Esophagus (tissue), 2 donors: ENCODE measurements around the gene DUXA. TPM values are rescaled to one million over a fixed set of nuclear protein-coding genes. Genes with fewer than 3 reads are reported as not detected.
A peak's percentile ranks its signal among the peaks of the same experiment; 100 is the strongest.
"Not testable (repeated sequence)": the region's sequence is repeated elsewhere in the genome, so short reads cannot be mapped to it uniquely, and the experiment has no call there.

Source experiments
- H3K27ac ChIP-seq, 2 donors: one replicate each; pipeline ENCODE4 v1.5.1; 2013; ENCODE audit warnings: low read depth in 2 of 2, mild to moderate bottlenecking in 2 of 2, inconsistent platforms in 1 of 2, low read length in 1 of 2, moderate library complexity in 1 of 2
- H3K27me3 ChIP-seq, 2 donors: one replicate each; pipeline ENCODE4 v1.6.1; 2013; ENCODE audit warnings: low read length in 2 of 2, control low read depth in 1 of 2, mild to moderate bottlenecking in 1 of 2; ENCODE audit not compliant: insufficient read depth in 2 of 2, control insufficient read depth in 1 of 2
- H3K36me3 ChIP-seq, 2 donors: one replicate each; pipeline ENCODE4 v1.6.1; 2013; ENCODE audit warnings: low read length in 1 of 2; ENCODE audit not compliant: control insufficient read depth in 2 of 2, insufficient read depth in 2 of 2
- H3K4me1 ChIP-seq, 2 donors: one replicate each; pipeline ENCODE4 v1.6.1; 2013; ENCODE audit warnings: low read length in 1 of 2; ENCODE audit not compliant: control insufficient read depth in 2 of 2, insufficient read depth in 2 of 2
- H3K4me3 ChIP-seq, 2 donors: one replicate each; pipeline ENCODE4 v1.5.1; 2013; ENCODE audit warnings: low read length in 2 of 2, mild to moderate bottlenecking in 2 of 2, low read depth in 1 of 2, moderate library complexity in 1 of 2
- H3K9me3 ChIP-seq, 2 donors: one replicate each; pipeline ENCODE4 v1.6.1; 2013; ENCODE audit warnings: mild to moderate bottlenecking in 2 of 2, low read depth in 1 of 2, low read length in 1 of 2, moderate library complexity in 1 of 2; ENCODE audit not compliant: control insufficient read depth in 2 of 2, insufficient read depth in 1 of 2
- WGBS, 2 donors: extraction: QIAGEN DNeasy Blood & Tissue Kit; methylation state at CpG; one replicate each; pipeline ENCODE4 v1.1.7; 2013; 5-methylcytosine and 5-hydroxymethylcytosine counted together
- polyA plus RNA-seq, 2 donors: library from polyadenylated mRNA; stranded (reverse); fragments of 200-250 nt; gene quantifications; one replicate each; pipeline ENCODE4 v1.2.3, GENCODE V29; 2013
- donor health status: healthy with polysubstance abuse.
- donor health status: Bipolar disorder and iron deficiency.

DUXA gene
- polyA plus RNA-seq, 2 donors = not detected

DNA sequence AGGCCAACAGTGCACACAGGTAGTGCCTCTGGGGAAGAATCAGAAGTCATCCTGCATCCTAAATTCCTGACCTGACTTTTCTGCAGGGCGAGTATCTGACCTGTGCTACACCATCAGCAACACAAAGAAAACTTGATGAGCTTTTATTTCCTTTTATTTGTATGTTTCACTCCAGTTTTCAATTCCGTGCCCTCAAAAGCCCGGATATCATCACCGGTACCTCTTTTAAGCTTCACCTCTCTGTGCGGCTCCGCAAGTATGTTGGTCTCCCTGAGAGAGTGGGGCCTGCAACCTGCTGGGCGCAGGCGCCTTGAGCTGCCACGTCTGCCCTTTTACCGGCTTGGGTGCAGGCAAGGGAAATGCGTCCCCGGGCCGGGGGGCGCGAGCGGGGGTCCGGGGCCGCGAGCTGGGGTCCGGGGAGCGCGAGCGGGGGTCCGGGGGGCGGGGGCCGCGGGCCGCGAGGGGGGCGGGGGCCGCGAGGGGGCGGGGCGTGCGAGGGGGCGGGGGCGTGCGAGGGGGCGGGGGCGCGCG, 4.3 kb upstream of the DUXA start:
- Histone ChIP-seq H3K9me3 (peaks cover 0 to 4% of the 10 kb centered on the region in 2 donors), H3K27me3 (no peaks in the 10 kb centered on the region), H3K4me3 (peak overlapping the region; percentile 25 to 32), H3K36me3 (no peaks in the 10 kb centered on the region), H3K27ac (peak overlapping the region in 1 of 2 donors; percentile 14), H3K4me1 (no peaks in the 10 kb centered on the region)
- 4% methylated on average over 19 to 42 of the region's 42 CpGs for WGBS, 2 donors

DNA sequence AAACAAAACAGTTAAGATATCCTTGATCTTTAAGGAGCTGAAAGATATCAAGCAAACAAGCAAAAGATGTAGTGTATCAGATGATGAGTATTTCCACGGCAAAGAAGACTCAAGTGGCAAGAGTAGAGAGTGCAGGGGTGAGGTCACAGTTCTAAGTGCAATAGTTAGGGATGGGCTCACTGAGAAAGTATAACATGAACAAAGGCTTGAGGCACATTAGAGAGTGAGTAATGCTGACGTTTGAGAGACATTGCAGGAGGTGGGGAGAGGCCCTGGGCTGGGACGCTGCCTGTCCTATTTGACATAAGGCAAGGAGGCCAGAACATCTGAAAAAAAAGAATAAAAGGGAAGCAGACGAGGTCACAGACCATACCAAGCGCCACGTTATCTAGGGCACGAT, 1.4 kb downstream of the DUXA start:
- H3K4me1 ChIP-seq = no peaks in the 10 kb centered on the region
- WGBS, 2 donors = 72 to 79% methylated on average over 7 of the region's 7 CpGs
- H3K9me3 ChIP-seq = peaks cover 0 to 2% of the 10 kb centered on the region in 2 donors
- H3K27me3 ChIP-seq = no peaks in the 10 kb centered on the region
- H3K4me3 ChIP-seq = no peak overlapping the region
- H3K27ac ChIP-seq = no peak overlapping the region
- no peaks in the 10 kb centered on the region for H3K36me3 ChIP-seq

DNA sequence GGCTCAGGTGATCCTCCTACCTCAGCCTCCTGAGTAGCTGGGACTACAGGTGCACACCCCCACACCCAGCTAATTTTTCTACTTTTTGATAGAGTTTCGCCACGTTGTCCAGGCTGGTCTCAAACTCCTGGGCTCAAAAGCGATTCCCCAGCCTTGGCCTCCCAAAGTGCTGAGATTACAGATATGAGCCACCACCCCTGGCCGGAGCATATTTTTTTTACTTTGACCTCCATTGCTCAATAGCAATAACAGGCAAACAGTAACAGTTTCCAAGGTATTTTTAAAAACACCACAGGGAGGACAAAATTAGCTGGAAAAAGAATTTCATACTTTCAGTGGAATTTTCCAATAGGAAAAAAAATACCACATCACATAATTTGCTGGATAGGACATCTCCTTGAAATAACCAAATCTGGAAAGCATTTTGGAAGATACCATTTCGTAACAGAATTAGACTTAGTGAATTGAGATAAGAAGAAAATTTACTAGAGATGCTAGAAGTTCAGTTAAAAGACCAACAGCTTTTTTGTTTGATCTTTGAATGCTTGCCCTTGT, 5.2 kb downstream of the DUXA start:
- Histone ChIP-seq H3K36me3 (no peaks in the 10 kb centered on the region), H3K4me3 (no peak overlapping the region), H3K4me1 (no peaks in the 10 kb centered on the region), H3K9me3 (peaks cover 2% of the 10 kb centered on the region in 2 donors), H3K27ac (no peak overlapping the region), H3K27me3 (no peaks in the 10 kb centered on the region)
- WGBS, 2 donors = 72 to 77% methylated on average over 5 of the region's 5 CpGs

DNA sequence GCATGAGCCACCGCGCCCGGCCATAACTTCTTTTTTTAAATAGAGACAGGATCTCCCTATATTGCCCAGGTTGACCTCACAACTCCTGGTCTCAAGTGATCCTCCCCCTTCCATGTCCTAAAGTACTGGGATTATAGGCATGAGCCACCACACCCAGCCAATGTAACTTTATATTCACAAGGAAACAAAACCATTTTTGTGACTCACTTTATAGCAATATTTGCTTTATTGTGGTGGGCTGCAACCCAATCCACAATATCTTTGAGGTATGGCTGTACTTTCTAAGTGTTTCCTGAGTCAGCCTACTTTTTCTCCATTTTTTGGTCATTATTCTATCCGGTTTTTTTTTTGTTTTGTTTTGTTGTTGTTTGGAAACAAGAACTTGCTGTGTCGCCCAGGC, 14.4 kb downstream of the DUXA start:
- H3K27ac ChIP-seq = no peak overlapping the region
- H3K27me3 ChIP-seq = no peaks in the 10 kb centered on the region
- H3K36me3 ChIP-seq = no peaks in the 10 kb centered on the region
- no peaks in the 10 kb centered on the region for H3K4me1 ChIP-seq
- H3K4me3 ChIP-seq = no peak overlapping the region
- H3K9me3 ChIP-seq = no peaks in the 10 kb centered on the region
- 71 to 84% methylated on average over 5 of the region's 5 CpGs for whole genome bisulfite sequencing, 2 donors

DNA sequence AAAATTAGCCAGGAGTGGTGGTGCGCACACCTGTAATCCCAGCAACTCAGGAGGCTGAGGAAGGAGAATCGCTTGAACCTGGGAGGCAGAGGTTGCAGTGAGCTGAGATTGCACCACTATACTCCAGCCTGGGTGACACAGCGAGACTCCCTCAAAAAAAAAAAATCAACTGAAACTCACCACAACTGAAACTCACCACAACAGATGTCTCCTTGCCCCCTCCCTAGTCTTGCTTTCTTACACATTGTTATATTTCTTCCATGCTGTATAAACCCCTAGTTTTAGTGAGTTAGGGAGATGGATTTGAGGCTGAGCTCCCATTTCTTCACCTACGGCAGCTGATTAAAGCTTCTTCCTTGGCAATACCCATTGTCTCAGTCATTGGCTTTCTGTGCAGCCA, 25.6 kb downstream of the DUXA start:
- H3K4me3 ChIP-seq = no peak overlapping the region
- H3K36me3 ChIP-seq = no peaks in the 10 kb centered on the region
- 92 to 95% methylated on average over 4 of the region's 4 CpGs for WGBS, 2 donors
- H3K27ac ChIP-seq = no peak overlapping the region
- H3K27me3 ChIP-seq = no peaks in the 10 kb centered on the region
- H3K9me3 ChIP-seq = peaks cover 3 to 5% of the 10 kb centered on the region in 2 donors
- H3K4me1 ChIP-seq = no peaks in the 10 kb centered on the region

DNA sequence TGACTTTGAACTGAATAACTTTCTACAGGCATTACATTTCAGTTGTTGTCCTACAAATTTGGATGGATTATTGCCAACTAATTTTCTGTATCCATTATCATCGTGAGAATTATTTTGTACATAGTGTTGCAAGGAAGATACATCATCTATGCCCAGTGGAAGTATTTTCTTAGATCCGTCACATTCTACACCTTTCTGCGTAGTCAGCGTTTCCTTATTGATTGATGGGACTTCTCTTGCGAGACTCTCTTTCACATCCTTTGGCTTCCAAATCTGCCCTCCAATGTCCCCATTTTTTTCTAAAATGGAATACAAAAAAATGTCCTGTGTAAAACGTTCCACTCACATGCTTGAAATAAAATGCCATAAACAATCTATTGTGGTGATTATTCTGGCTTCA, 31.5 kb downstream of the DUXA start:
- Histone ChIP-seq H3K4me3 (no peak overlapping the region), H3K4me1 (no peaks in the 10 kb centered on the region), H3K27me3 (no peaks in the 10 kb centered on the region), H3K36me3 (no peaks in the 10 kb centered on the region), H3K9me3 (peaks cover 2 to 3% of the 10 kb centered on the region in 2 donors), H3K27ac (no peak overlapping the region)
- 75 to 79% methylated on average over 6 of the region's 6 CpGs for WGBS, 2 donors

DNA sequence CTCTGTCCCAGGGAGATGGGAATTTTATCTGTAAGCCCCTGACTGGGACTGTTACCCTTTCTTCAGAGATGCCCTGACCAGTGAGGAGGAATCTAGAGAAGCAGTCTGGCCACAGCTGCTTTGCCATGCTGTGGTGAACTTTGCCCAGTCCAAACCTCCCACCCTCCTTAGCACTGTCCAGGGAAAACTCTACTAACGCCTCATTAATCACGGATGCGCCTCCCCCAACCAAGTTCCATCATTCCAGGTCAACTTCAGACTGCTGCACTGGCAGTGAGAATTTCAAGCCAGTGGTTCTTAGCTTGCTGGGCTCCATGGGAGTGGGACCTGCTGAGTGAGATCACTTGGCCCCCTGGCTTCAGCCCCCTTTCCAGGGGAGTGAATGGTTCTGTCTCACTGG, 39.9 kb downstream of the DUXA start:
- H3K4me3 ChIP-seq, H3K27ac ChIP-seq, H3K9me3 ChIP-seq, H3K27me3 ChIP-seq, H3K4me1 ChIP-seq, H3K36me3 ChIP-seq: not testable (repeated sequence)
- WGBS, 2 donors = 70 to 91% methylated on average over 3 of the region's 3 CpGs

DNA sequence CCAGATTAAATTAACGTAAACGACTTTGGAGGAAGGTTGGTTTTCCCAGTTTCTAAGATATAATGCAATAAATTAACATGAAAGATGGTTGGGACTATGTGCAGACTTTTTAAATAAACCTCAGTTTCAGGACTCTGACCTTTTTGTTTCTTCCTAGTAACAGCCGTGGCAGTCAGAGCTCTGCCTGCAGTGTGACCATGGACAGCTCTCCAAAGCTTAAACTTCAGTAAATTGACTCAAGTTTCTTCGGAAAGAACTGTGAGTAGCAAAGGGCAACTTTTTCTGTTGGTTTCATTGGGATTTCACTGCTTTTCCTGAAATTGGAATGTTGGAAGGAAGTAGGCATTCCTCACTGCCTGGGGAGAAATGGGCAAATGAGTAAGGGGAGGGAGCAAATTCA, 43.4 kb downstream of the DUXA start:
- H3K27ac ChIP-seq = no peak overlapping the region
- H3K4me3 ChIP-seq = no peak overlapping the region
- no peaks in the 10 kb centered on the region for H3K27me3 ChIP-seq
- H3K36me3 ChIP-seq = no peaks in the 10 kb centered on the region
- 24 to 36% methylated on average over 4 of the region's 4 CpGs for WGBS, 2 donors
- peaks cover 11 to 13% of the 10 kb centered on the region in 2 donors for H3K9me3 ChIP-seq
- no peaks in the 10 kb centered on the region for H3K4me1 ChIP-seq

DNA sequence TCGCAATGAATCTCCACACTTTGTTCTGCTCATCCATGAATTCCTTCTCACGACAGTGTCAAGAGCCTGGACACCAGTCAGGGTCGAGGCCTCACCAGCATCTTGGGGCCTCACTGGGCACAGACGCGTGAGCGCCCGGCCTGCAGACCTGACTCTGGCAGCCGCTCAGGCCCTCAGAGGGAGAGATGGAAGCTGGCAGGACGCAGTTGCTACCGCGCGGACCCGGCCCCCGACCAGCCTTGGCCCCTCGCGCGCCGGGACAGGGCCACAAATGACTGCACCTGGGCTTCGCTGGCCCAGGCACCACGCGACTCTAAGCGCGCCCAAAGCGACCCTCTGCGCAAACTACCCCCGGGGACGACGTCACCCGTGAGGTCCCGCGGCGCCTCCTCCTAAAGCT, 48.4 kb downstream of the DUXA start:
- Histone ChIP-seq H3K36me3 (no peaks in the 10 kb centered on the region), H3K9me3 (peaks cover 10 to 11% of the 10 kb centered on the region in 2 donors), H3K27ac (no peak overlapping the region), H3K4me1 (no peaks in the 10 kb centered on the region), H3K4me3 (no peak overlapping the region), H3K27me3 (no peaks in the 10 kb centered on the region)
- 65 to 74% methylated on average over 32 of the region's 32 CpGs for WGBS, 2 donors

DNA sequence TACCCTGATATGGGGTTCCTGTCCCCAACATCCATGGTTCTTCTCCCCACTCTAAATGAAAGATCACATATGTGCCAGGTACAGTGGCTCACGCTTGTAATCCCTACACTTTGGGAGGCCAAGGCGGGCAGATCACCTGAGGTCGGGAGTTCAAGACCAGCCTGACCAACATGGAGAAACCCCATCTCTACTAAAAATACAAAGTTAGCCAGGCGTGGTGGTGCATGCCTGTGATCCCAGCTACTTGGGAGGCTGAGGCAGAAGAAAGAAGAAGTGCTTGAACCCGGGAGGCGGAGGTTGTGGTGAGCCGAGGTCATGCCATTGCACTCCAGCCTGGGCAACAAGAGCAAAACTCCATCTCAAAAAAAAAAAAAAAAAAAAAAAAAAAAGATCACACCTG, 53.8 kb downstream of the DUXA start:
- WGBS, 2 donors = 77 to 79% methylated on average over 7 of the region's 7 CpGs
- not testable (repeated sequence) for H3K36me3 ChIP-seq, H3K4me3 ChIP-seq, H3K27ac ChIP-seq, H3K9me3 ChIP-seq, H3K4me1 ChIP-seq, H3K27me3 ChIP-seq
